GM12878 (cell line): ENCODE measurements around the gene MPP2. TPM values are rescaled to one million over a fixed set of nuclear protein-coding genes. Genes with fewer than 3 reads are reported as not detected.

Experiments
- ATAC-seq: fragments of 200-7000 bp; cut with Tn5 transposase; 3 replicates; pipeline ENCODE4 v1.9.1; 2020; ENCODE audit warnings: mild to moderate bottlenecking, moderate library complexity
- BruUV-seq: library from RNA; stranded (reverse); fragments of 400-500 nt; replicated peaks from 2 replicates; lab custom pipeline; 2021; lab: Mats Ljungman, UMichigan
- CTCF ChIA-PET: fragments of 300-600 bp; sonication (Branson Sonifier 250); formaldehyde crosslinking; extraction: SDS; loops from one replicate; lab custom pipeline; 2021; ENCODE audit warnings: inconsistent platforms; lab: Yijun Ruan, JAX
- POLR2A ChIA-PET: fragments of 350-600 bp; formaldehyde crosslinking; extraction: SDS; loops from one replicate; lab custom pipeline; 2021; ENCODE audit warnings: inconsistent platforms; lab: Charles Lee
- RAD21 ChIA-PET: fragments of 300-600 bp; sonication (Branson Sonifier 250); formaldehyde crosslinking; loops from one replicate; lab custom pipeline; 2023; ENCODE audit warnings: antibody characterized with exemption; ENCODE audit not compliant: unreplicated experiment; lab: Charles Lee
- SMC1A ChIA-PET: fragments of 300-600 bp; sonication (Branson Sonifier 250); formaldehyde crosslinking; loops from one replicate; lab custom pipeline; 2023; ENCODE audit not compliant: unreplicated experiment, uncharacterized antibody; lab: Charles Lee
- DNase-seq: peaks from one replicate; pipeline ENCODE4 v3.0.0-alpha.2; 2011; ENCODE audit warnings: low read depth, low spot score
- FAIRE-seq: peaks from 3 replicates; lab custom pipeline; 2011; peaks lifted over from hg19 to GRCh38; lab: Jason Lieb, UNC
- H2AFZ ChIP-seq: 2 replicates; pipeline ENCODE4 v1.6.0; 2011; ENCODE audit warnings: low read depth, low read length, control low read depth; ENCODE audit not compliant: control insufficient read depth
- H3K27ac ChIP-seq: 2 replicates; pipeline ENCODE4 v1.5.1; 2011; ENCODE audit warnings: control low read depth; ENCODE audit not compliant: control insufficient read depth, insufficient read depth
- H3K27me3 ChIP-seq, 2 experiments: replicated peaks in 1 of 2; 2 replicates each; pipeline versions ENCODE4 v1.6.0 to v1.6.1; 2011; ENCODE audit warnings: low read length in 1 of 2; ENCODE audit not compliant: control insufficient read depth in 2 of 2, insufficient read depth in 2 of 2
- H3K36me3 ChIP-seq, 2 experiments: 2 replicates each; pipeline ENCODE4 v1.5.1; 2011; ENCODE audit warnings: low read length in 1 of 2; ENCODE audit not compliant: control insufficient read depth in 2 of 2, insufficient read depth in 2 of 2
- H3K4me1 ChIP-seq: 2 replicates; pipeline ENCODE4 v1.6.1; 2011; ENCODE audit warnings: mild to moderate bottlenecking, low read length, moderate library complexity, mixed read lengths; ENCODE audit not compliant: control insufficient read depth, insufficient read depth
- H3K4me2 ChIP-seq: 2 replicates; pipeline ENCODE4 v1.6.0; 2011; ENCODE audit warnings: control low read depth; ENCODE audit not compliant: control insufficient read depth, insufficient read depth
- H3K4me3 ChIP-seq: fragments of 200-600 bp; sonication (generic); 2 replicates; pipeline ENCODE4 v1.5.1; 2016
- H3K79me2 ChIP-seq: 2 replicates; pipeline ENCODE4 v1.6.0; 2011; ENCODE audit warnings: low read length; ENCODE audit not compliant: control insufficient read depth, insufficient read depth
- H3K9ac ChIP-seq: 2 replicates; pipeline ENCODE4 v1.8.0; 2011; ENCODE audit warnings: low read length, control low read depth, mixed read lengths; ENCODE audit not compliant: control insufficient read depth, insufficient read depth
- H3K9me3 ChIP-seq: replicated peaks from 3 replicates; pipeline ENCODE4 v1.5.1; 2011; ENCODE audit warnings: mild to moderate bottlenecking, low read length; ENCODE audit not compliant: control insufficient read depth, insufficient read depth
- H4K20me1 ChIP-seq: 2 replicates; pipeline ENCODE4 v1.6.0; 2011; ENCODE audit not compliant: control insufficient read depth, insufficient read depth
- CREB1 ChIP-seq: IDR thresholded peaks from 2 replicates; pipeline ENCODE4 v1.6.1; 2012; ENCODE audit warnings: low read depth, mild to moderate bottlenecking, inconsistent platforms
- CREM ChIP-seq: IDR thresholded peaks from 2 replicates; pipeline ENCODE4 v1.6.1; 2014; ENCODE audit warnings: antibody characterized with exemption, low read depth
- HDGF ChIP-seq: fragments of 450-650 bp; IDR thresholded peaks from 2 replicates; pipeline ENCODE4 v1.6.1; 2016; ENCODE audit warnings: antibody characterized with exemption
- POLR2A ChIP-seq: IDR thresholded peaks from 2 replicates; pipeline ENCODE4 v1.6.1; 2011; ENCODE audit warnings: low read depth, mild to moderate bottlenecking, low read length
- SRF ChIP-seq, 2 experiments: IDR thresholded peaks; 2 replicates each; pipeline ENCODE4 v1.6.1; 2011; ENCODE audit warnings: low read depth in 2 of 2, low read length in 2 of 2, mild to moderate bottlenecking in 1 of 2, moderate library complexity in 1 of 2
- SUPT20H ChIP-seq: IDR thresholded peaks from 2 replicates; pipeline ENCODE4 v1.6.1; 2011; ENCODE audit warnings: low read depth, mild to moderate bottlenecking, low read length, moderate library complexity, borderline replicate concordance; ENCODE audit not compliant: control insufficient read depth
- WGBS: methylation state at CpG from one replicate; pipeline ENCODE4 v1.1.6; 2016; ENCODE audit warnings: low lambda C conversion rate; ENCODE audit not compliant: insufficient replicate concordance, insufficient coverage; ENCODE audit errors: missing lambda C conversion rate; 5-methylcytosine and 5-hydroxymethylcytosine counted together
- in situ Hi-C: fragments of 300-500 bp; cut with MboI; formaldehyde crosslinking; loops from 9 replicates; pipeline ENCODE4 v1.14.3; 2018; ENCODE audit warnings: mixed read lengths
- intact Hi-C: fragments of 100-400 bp; cut with micrococcal nuclease; formaldehyde crosslinking; loops from one replicate; pipeline ENCODE4 v1.14.2; 2022; ENCODE audit not compliant: unreplicated experiment
- polyA plus RNA-seq, 11 experiments: library from polyadenylated mRNA; depleted of rRNA in 4 of 11; unstranded in 6 of 11; stranded (reverse) in 5 of 11; fragments of >200 nt; fragmentation: Nextera tagmentation in 4 of 11; fragmentation: Illumina TruSeq in 1 of 11; extraction: Ambion mirVana in 4 of 11; extraction: Trizol in 1 of 11; gene quantifications; 1 replicate in 1 of 11; 2 replicates in 10 of 11; pipeline versions ENCODE4 v1.2.1 to v1.2.3, GENCODE V29; 2011 to 2016; ENCODE audit warnings: inconsistent platforms in 2 of 11, missing spikeins in 2 of 11, low read depth in 1 of 11
- total RNA-seq, 4 experiments: library from RNA; depleted of rRNA in 3 of 4; stranded (reverse); fragments of >200 nt in 3 of 4; fragmentation: Illumina TruSeq in 1 of 4; extraction: Trizol in 1 of 4; gene quantifications; 2 replicates each; pipeline versions ENCODE4 v1.2.1 to v1.2.3, GENCODE V29; 2013 to 2021
- TF ChIP-seq, protein P1 (sequence below): IDR thresholded peaks from 2 replicates; pipeline ENCODE4 v1.6.1; 2012; ENCODE audit warnings: mild to moderate bottlenecking, low read depth, low read length
- TF ChIP-seq, protein P2 (sequence below): fragments of 450-650 bp; IDR thresholded peaks from 2 replicates; pipeline ENCODE4 v1.6.1; 2014; ENCODE audit warnings: mild to moderate bottlenecking
- TF ChIP-seq, protein P3 (sequence below), 3 experiments: IDR thresholded peaks in 2 of 3; conservative IDR thresholded peaks in 1 of 3; 2 replicates each; pipeline ENCODE4 v1.5.1; 2011; ENCODE audit warnings: low read depth in 3 of 3, low read length in 3 of 3, mild to moderate bottlenecking in 3 of 3, control low read depth in 2 of 3, moderate library complexity in 2 of 3, inconsistent platforms in 1 of 3, mixed read lengths in 1 of 3; ENCODE audit not compliant: control insufficient read depth in 2 of 3, insufficient read depth in 1 of 3; ENCODE audit errors: extremely low read depth in 1 of 3

Gene MPP2
- total and polyA plus RNA-seq, 10 of the 15 experiments (the other 5 are each of a cell fraction or from before 2014, with no cell fraction given) = 0.02 to 0.23 (median 0.15) TPM; not detected in 2

DNA sequence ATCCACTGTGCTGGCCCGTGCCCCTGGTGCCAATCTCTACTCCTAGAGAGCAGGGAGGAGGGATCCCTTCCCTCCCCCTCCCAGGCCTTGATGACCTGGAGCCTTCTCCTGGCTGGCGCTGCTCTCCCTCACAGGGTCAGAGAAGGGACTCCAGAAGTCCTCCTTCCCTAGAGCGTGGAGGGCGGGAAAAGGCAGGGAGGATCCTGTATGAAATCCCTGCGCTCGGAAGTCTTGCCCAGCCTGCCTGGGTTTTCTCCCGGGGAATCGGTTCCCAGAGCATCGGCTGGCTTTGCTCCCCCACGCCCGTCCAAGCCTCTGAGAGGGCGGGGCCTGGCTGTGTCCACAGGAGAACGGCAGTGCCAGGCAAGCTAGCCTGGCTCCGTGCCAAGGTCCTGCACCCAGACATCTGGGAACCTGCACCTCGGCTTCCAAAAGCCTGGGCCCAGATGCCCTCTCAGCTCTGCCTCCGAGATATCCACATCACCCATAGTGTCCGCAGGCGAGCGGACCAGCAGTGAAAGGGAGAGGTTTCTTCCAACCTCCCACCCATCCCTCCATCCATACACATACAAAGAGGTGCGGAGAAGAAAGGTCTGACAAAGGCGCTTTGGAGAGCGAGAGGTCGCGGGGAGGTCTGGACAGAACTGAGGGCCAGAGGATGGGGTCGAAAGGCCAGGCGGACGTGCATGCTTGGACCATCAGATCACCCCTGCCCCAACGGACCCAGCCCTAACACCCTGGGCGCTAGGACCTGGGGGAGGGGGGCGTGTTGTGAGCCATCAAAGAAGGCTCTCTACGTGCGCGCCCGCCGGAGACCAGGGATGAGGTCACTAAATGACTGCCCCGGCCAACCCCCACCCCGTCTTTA lies 1.1 kb downstream of the MPP2 start:
- POLR2A ChIA-PET = no interaction called here
- FAIRE-seq (no peak), ATAC-seq (0 out of 3 replicates have a peak, but pooled peaks have one; percentile 27), DNase-seq (no peak)
- TF ChIP-seq POLR2A = no peak
- 0 out of 2 replicates have a peak, but pooled peaks have one; percentile 13 for TF ChIP-seq CREB1
- Histone ChIP-seq H3K36me3 (no peaks in the 10 kb centered on the region; a peak in 1 of 4 replicates), H3K79me2 (no peaks in the 10 kb centered on the region), H3K27ac (no peak overlapping the region), H3K4me1 (no peaks in the 10 kb centered on the region), H3K4me2 (no peak overlapping the region), H4K20me1 (no peaks in the 10 kb centered on the region), H3K9me3 (no peaks in the 10 kb centered on the region), H3K9ac (no peak overlapping the region), H3K27me3 (peaks cover 11 to 18% of the 10 kb centered on the region in 2 experiments), H2AFZ (no peak overlapping the region), H3K4me3 (no peak overlapping the region)
- WGBS = 12% methylated on average over 37 of the region's 37 CpGs
- in situ Hi-C loops = no loop called here
- BruUV-seq = no TSS peak
- intact Hi-C loops = no loop called here
- CTCF ChIA-PET = no interaction called here
- RAD21 ChIA-PET = no interaction called here
- SMC1A ChIA-PET = no interaction called here

DNA sequence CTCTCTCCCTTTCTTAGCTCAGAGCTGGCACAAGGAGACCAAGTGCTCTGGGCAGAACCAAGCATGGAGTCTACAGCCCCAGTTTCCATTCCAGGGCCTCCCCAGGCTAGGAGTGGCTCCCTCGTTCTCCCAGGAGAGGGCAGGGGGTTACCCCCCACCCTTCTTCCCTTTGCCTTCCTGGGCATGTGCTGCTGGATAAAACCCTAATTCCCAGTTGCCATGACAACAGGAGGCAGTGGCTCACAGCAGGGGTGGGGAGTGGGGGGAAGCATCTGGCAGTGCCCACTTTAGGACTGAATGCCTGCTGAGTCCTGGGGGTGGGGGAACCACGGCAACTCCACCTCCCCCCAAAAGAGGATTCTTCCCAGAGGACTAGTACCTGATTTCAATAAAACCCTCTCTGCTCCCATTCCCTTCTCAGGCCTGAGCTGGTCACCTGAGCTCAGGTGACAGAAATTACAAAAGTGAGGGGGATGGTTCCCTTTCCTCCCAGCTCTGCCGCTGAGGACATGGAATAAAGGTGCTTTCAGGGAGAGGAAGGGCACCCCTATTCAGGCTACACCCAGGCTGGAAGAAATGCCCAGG lies 1.8 kb downstream of the MPP2 start:
- no peak overlapping the region for H2AFZ ChIP-seq
- no peak overlapping the region for H3K4me2 ChIP-seq
- no peaks in the 10 kb centered on the region for H3K79me2 ChIP-seq
- no peaks in the 10 kb centered on the region; a peak in 1 of 4 replicates for H3K36me3 ChIP-seq
- no peak overlapping the region for H3K9ac ChIP-seq
- H3K4me3 ChIP-seq = no peak overlapping the region
- intact Hi-C loops = no loop called here
- H4K20me1 ChIP-seq = no peaks in the 10 kb centered on the region
- WGBS = 0% methylated on average over 2 of the region's 3 CpGs
- H3K27me3 ChIP-seq = peaks cover 11 to 21% of the 10 kb centered on the region in 2 experiments
- no peak overlapping the region for H3K27ac ChIP-seq
- H3K4me1 ChIP-seq = 0 out of 2 replicates have a peak, but pooled peaks cover 3% of the 10 kb centered on the region
- no peak for FAIRE-seq
- no peak for DNase-seq
- ChIA-PET RAD21 (no interaction called here), CTCF (no interaction called here), SMC1A (no interaction called here), POLR2A (no interaction called here)
- no TSS peak for BruUV-seq
- no peak for ATAC-seq
- H3K9me3 ChIP-seq = no peaks in the 10 kb centered on the region
- in situ Hi-C loops = no loop called here
- TF ChIP-seq, protein P1, sequence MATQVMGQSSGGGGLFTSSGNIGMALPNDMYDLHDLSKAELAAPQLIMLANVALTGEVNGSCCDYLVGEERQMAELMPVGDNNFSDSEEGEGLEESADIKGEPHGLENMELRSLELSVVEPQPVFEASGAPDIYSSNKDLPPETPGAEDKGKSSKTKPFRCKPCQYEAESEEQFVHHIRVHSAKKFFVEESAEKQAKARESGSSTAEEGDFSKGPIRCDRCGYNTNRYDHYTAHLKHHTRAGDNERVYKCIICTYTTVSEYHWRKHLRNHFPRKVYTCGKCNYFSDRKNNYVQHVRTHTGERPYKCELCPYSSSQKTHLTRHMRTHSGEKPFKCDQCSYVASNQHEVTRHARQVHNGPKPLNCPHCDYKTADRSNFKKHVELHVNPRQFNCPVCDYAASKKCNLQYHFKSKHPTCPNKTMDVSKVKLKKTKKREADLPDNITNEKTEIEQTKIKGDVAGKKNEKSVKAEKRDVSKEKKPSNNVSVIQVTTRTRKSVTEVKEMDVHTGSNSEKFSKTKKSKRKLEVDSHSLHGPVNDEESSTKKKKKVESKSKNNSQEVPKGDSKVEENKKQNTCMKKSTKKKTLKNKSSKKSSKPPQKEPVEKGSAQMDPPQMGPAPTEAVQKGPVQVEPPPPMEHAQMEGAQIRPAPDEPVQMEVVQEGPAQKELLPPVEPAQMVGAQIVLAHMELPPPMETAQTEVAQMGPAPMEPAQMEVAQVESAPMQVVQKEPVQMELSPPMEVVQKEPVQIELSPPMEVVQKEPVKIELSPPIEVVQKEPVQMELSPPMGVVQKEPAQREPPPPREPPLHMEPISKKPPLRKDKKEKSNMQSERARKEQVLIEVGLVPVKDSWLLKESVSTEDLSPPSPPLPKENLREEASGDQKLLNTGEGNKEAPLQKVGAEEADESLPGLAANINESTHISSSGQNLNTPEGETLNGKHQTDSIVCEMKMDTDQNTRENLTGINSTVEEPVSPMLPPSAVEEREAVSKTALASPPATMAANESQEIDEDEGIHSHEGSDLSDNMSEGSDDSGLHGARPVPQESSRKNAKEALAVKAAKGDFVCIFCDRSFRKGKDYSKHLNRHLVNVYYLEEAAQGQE = no peak
- TF ChIP-seq HDGF (no peak), CREM (no peak), SUPT20H (no peak), SRF (IDR thresholded peaks at IDR 0.05; ENCODE audit: low read depth in 2 of 2, low read length in 2 of 2) (no peak)
- TF ChIP-seq, protein P2, sequence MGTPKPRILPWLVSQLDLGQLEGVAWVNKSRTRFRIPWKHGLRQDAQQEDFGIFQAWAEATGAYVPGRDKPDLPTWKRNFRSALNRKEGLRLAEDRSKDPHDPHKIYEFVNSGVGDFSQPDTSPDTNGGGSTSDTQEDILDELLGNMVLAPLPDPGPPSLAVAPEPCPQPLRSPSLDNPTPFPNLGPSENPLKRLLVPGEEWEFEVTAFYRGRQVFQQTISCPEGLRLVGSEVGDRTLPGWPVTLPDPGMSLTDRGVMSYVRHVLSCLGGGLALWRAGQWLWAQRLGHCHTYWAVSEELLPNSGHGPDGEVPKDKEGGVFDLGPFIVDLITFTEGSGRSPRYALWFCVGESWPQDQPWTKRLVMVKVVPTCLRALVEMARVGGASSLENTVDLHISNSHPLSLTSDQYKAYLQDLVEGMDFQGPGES = no peak
- TF ChIP-seq, protein P3, sequence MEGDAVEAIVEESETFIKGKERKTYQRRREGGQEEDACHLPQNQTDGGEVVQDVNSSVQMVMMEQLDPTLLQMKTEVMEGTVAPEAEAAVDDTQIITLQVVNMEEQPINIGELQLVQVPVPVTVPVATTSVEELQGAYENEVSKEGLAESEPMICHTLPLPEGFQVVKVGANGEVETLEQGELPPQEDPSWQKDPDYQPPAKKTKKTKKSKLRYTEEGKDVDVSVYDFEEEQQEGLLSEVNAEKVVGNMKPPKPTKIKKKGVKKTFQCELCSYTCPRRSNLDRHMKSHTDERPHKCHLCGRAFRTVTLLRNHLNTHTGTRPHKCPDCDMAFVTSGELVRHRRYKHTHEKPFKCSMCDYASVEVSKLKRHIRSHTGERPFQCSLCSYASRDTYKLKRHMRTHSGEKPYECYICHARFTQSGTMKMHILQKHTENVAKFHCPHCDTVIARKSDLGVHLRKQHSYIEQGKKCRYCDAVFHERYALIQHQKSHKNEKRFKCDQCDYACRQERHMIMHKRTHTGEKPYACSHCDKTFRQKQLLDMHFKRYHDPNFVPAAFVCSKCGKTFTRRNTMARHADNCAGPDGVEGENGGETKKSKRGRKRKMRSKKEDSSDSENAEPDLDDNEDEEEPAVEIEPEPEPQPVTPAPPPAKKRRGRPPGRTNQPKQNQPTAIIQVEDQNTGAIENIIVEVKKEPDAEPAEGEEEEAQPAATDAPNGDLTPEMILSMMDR (IDR thresholded peaks at IDR 0.05 in 2 of 3, conservative IDR thresholded peaks at IDR 0.05 in 1 of 3; ENCODE audit: control insufficient read depth in 2 of 3, extremely low read depth in 1 of 3, insufficient read depth in 1 of 3, low read depth in 3 of 3, low read length in 3 of 3) = no peak
